SH-SY5Y (cell line): ENCODE results near the gene NISCH.

Experiments
- GATA2 ChIP-seq: IDR thresholded peaks from 2 replicates; pipeline ENCODE4 v1.6.1; 2011; ENCODE audit warnings: mild to moderate bottlenecking, low read depth, low read length
- GATA3 ChIP-seq: IDR thresholded peaks from 2 replicates; pipeline ENCODE4 v1.6.1; 2011; ENCODE audit warnings: low read depth, mild to moderate bottlenecking, low read length, moderate library complexity

GRCh38 chr3:52536369-52537164 is 81.2 kb downstream of the NISCH start, which contains the start of gene UQCC5:
- TF ChIP-seq GATA2 = no peak
- TF ChIP-seq GATA3 = no peak
